ENCODE data around the gene IKZF4. TPM values are rescaled to one million over a fixed set of nuclear protein-coding genes. Genes with fewer than 3 reads are reported as not detected.
A peak's percentile ranks its signal among the peaks of the same experiment; 100 is the strongest.

IKZF4 gene
- total and polyA plus RNA-seq, 2 donors (not counting 1 experiment from before 2014, with no cell fraction given), result 2.3 to 7.6 TPM

GRCh38 chr12:56080556-56081138, 59.8 kb downstream of the IKZF4 start:
- H3K9me3 Mint-ChIP-seq (ENCODE audit: insufficient read depth), result no peaks in the 10 kb centered on the region
- intact Hi-C loops (cut with micrococcal nuclease), result no loop called here
- ATAC-seq (ENCODE audit: low read depth), result no peak
- H3K36me3 ChIP-seq (replicated peaks in 1 of 2; ENCODE audit: control extremely low read depth in 1 of 2, control insufficient read depth in 1 of 2, extremely low read depth in 1 of 2, insufficient read depth in 2 of 2, low read length in 1 of 2), result no peaks in the 10 kb centered on the region
- no peak overlapping the region for H3K27ac ChIP-seq (ENCODE audit: low read length in 2 of 2)
- WGBS (ENCODE audit: insufficient coverage), result 25% methylated on average over 8 of the region's 20 CpGs
- no peaks in the 10 kb centered on the region for H3K79me2 ChIP-seq (ENCODE audit: control insufficient read depth, insufficient read depth, low read length)
- ChIA-PET POLR2A (interaction anchor here (2.1 kb wide), 1 partner anchor 23 kb away, joined by 5 read pairs; the partner anchor contains the start of gene PA2G4), CTCF (interaction anchor here (1.4 kb wide), 1 partner anchor 38 kb away, joined by 3 read pairs; the partner anchor contains the start of gene ZC3H10)
- peak overlapping the region; percentile 91 for H2AFZ ChIP-seq (ENCODE audit: insufficient read depth, low read depth, low read length, poor library complexity, severe bottlenecking)
- no peak for TF ChIP-seq EZH2 (IDR thresholded peaks at IDR 0.05; ENCODE audit: borderline replicate concordance, insufficient read depth, low read depth, low read length, poor library complexity, severe bottlenecking)
- TF ChIP-seq CTCF (IDR thresholded peaks at IDR 0.05), result no peak
- no peaks in the 10 kb centered on the region for H4K20me1 ChIP-seq (ENCODE audit: control insufficient read depth, insufficient read depth, low read length, poor library complexity, severe bottlenecking)
- no peak overlapping the region for H3K27ac Mint-ChIP-seq
- no peak for DNase-seq
- peak overlapping the region; percentile 79 for H3K9ac ChIP-seq (ENCODE audit: low read length)
- peaks cover 18 to 22% of the 10 kb centered on the region in 2 donors for H3K4me1 ChIP-seq (ENCODE audit: control insufficient read depth in 2 of 2, insufficient read depth in 2 of 2, low read length in 2 of 2)
- peak overlapping the region; percentile 100 for H3K4me2 ChIP-seq (replicated peaks; ENCODE audit: low read depth, low read length, poor library complexity, severe bottlenecking)
- peaks cover 0 to 12% (median 0%) of the 10 kb centered on the region in 3 donors for H3K9me3 ChIP-seq (ENCODE audit: control extremely low read depth in 1 of 3, control insufficient read depth in 2 of 3, insufficient read depth in 1 of 3, low read length in 2 of 3)
- H3K27me3 ChIP-seq (replicated peaks in 1 of 4; ENCODE audit: control extremely low read depth in 1 of 4, control insufficient read depth in 3 of 4, insufficient read depth in 4 of 4, low read length in 3 of 4), result peaks cover 0 to 46% (median 15%) of the 10 kb centered on the region in 4 experiments
- H3K4me3 Mint-ChIP-seq, result peak overlapping the region; percentile 91
- peaks cover 20% of the 10 kb centered on the region for H3K27me3 Mint-ChIP-seq
- peaks cover 12% of the 10 kb centered on the region for H3K4me1 Mint-ChIP-seq
- H3K4me3 ChIP-seq (ENCODE audit: control extremely low read depth in 1 of 5, extremely low read depth in 1 of 5, insufficient read depth in 1 of 5, low read depth in 2 of 5, low read length in 4 of 5), result peak overlapping the region in 4 of 5 experiments; percentile 53 to 91 (median 66)
